ENCODE results near the gene SORCS1. TPM values are rescaled to one million over a fixed set of nuclear protein-coding genes. Genes with fewer than 3 reads are reported as not detected.

The SORCS1 gene
- total and polyA plus RNA-seq, 4 donors = 0.08 to 0.21 (median 0.09) TPM; not detected in 1

- Histone ChIP-seq H3K9ac (ENCODE audit: low read depth in 1 of 2, low read length in 2 of 2) (no peak overlapping the region), H3K27me3 (ENCODE audit: control insufficient read depth in 4 of 4, insufficient read depth in 4 of 4, low read length in 3 of 4) (no peaks in the 10 kb centered on the region), H3K36me3 (ENCODE audit: control insufficient read depth in 4 of 4, insufficient read depth in 3 of 4, low read depth in 1 of 4, low read length in 3 of 4) (no peaks in the 10 kb centered on the region), H3K9me3 (ENCODE audit: control insufficient read depth in 4 of 4, low read length in 3 of 4) (peaks cover 0 to 5% (median 0%) of the 10 kb centered on the region in 4 donors), H3K4me1 (ENCODE audit: control insufficient read depth in 4 of 4, insufficient read depth in 4 of 4, low read length in 3 of 4) (peaks cover 0 to 5% (median 2%) of the 10 kb centered on the region in 4 donors), H3K4me3 (ENCODE audit: low read depth in 1 of 3, low read length in 3 of 3) (no peak overlapping the region), H3K27ac (ENCODE audit: low read depth in 1 of 2, low read length in 2 of 2) (no peak overlapping the region)
- DNase-seq (ENCODE audit: low spot score) = no peak
- no peak for TF ChIP-seq FOXA2 (IDR thresholded peaks at IDR 0.05)
- TF ChIP-seq HNF4G (IDR thresholded peaks at IDR 0.05) = no peak
- no peak for TF ChIP-seq HNF4A (conservative IDR thresholded peaks at IDR 0.05)
- no peak for TF ChIP-seq EGR1 (IDR thresholded peaks at IDR 0.05; ENCODE audit: low read depth in 2 of 2)
- no peak for TF ChIP-seq SP1 (IDR thresholded peaks at IDR 0.05)
- no peak for TF ChIP-seq RXRA (IDR thresholded peaks at IDR 0.05)
- no peak for TF ChIP-seq YY1 (IDR thresholded peaks at IDR 0.05)
- TF ChIP-seq ATF3 (IDR thresholded peaks at IDR 0.05) = no peak
- no peak for TF ChIP-seq NR2F2 (IDR thresholded peaks at IDR 0.05)
- TF ChIP-seq, protein P1, sequence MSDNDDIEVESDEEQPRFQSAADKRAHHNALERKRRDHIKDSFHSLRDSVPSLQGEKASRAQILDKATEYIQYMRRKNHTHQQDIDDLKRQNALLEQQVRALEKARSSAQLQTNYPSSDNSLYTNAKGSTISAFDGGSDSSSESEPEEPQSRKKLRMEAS (IDR thresholded peaks at IDR 0.05) = no peak
- no peak for TF ChIP-seq GABPA (IDR thresholded peaks at IDR 0.05 in 1 of 2, conservative IDR thresholded peaks at IDR 0.05 in 1 of 2)
- TF ChIP-seq FOXA1 (IDR thresholded peaks at IDR 0.05) = no peak
- no peak for TF ChIP-seq JUND (IDR thresholded peaks at IDR 0.05)
- WGBS = 91% methylated on average over 5 of the region's 5 CpGs
Observed at GRCh38 chr10:106877574-106877973, 286.9 kb downstream of the SORCS1 start.

- TF ChIP-seq, protein P2, sequence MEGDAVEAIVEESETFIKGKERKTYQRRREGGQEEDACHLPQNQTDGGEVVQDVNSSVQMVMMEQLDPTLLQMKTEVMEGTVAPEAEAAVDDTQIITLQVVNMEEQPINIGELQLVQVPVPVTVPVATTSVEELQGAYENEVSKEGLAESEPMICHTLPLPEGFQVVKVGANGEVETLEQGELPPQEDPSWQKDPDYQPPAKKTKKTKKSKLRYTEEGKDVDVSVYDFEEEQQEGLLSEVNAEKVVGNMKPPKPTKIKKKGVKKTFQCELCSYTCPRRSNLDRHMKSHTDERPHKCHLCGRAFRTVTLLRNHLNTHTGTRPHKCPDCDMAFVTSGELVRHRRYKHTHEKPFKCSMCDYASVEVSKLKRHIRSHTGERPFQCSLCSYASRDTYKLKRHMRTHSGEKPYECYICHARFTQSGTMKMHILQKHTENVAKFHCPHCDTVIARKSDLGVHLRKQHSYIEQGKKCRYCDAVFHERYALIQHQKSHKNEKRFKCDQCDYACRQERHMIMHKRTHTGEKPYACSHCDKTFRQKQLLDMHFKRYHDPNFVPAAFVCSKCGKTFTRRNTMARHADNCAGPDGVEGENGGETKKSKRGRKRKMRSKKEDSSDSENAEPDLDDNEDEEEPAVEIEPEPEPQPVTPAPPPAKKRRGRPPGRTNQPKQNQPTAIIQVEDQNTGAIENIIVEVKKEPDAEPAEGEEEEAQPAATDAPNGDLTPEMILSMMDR (IDR thresholded peaks at IDR 0.05; ENCODE audit: low read depth, low read length, missing input control) = no peak
- TF ChIP-seq, protein P3, sequence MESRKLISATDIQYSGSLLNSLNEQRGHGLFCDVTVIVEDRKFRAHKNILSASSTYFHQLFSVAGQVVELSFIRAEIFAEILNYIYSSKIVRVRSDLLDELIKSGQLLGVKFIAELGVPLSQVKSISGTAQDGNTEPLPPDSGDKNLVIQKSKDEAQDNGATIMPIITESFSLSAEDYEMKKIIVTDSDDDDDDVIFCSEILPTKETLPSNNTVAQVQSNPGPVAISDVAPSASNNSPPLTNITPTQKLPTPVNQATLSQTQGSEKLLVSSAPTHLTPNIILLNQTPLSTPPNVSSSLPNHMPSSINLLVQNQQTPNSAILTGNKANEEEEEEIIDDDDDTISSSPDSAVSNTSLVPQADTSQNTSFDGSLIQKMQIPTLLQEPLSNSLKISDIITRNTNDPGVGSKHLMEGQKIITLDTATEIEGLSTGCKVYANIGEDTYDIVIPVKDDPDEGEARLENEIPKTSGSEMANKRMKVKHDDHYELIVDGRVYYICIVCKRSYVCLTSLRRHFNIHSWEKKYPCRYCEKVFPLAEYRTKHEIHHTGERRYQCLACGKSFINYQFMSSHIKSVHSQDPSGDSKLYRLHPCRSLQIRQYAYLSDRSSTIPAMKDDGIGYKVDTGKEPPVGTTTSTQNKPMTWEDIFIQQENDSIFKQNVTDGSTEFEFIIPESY (IDR thresholded peaks at IDR 0.05) = no peak
- TF ChIP-seq HNF4G (IDR thresholded peaks at IDR 0.05) (no peak), JUND (IDR thresholded peaks at IDR 0.05) (no peak), REST (IDR thresholded peaks at IDR 0.05) (no peak), FOXA2 (IDR thresholded peaks at IDR 0.05) (no peak), HNF4A (conservative IDR thresholded peaks at IDR 0.05) (no peak), RXRA (IDR thresholded peaks at IDR 0.05) (no peak)
- Histone ChIP-seq H3K27me3 (ENCODE audit: control insufficient read depth in 4 of 4, insufficient read depth in 4 of 4, low read length in 3 of 4) (no peaks in the 10 kb centered on the region), H3K36me3 (ENCODE audit: control insufficient read depth in 4 of 4, insufficient read depth in 3 of 4, low read depth in 1 of 4, low read length in 3 of 4) (no peaks in the 10 kb centered on the region), H3K4me1 (ENCODE audit: control insufficient read depth in 4 of 4, insufficient read depth in 4 of 4, low read length in 3 of 4) (peaks cover 0 to 5% (median 2%) of the 10 kb centered on the region in 4 donors), H3K27ac (ENCODE audit: low read depth in 1 of 2, low read length in 2 of 2) (no peak overlapping the region), H3K9ac (ENCODE audit: low read depth in 1 of 2, low read length in 2 of 2) (no peak overlapping the region), H3K4me3 (ENCODE audit: low read depth in 1 of 3, low read length in 3 of 3) (no peak overlapping the region), H3K9me3 (ENCODE audit: control insufficient read depth in 4 of 4, low read length in 3 of 4) (peaks cover 0 to 5% (median 0%) of the 10 kb centered on the region in 4 donors)
- WGBS = 87% methylated on average over 2 of the region's 2 CpGs
- DNase-seq (ENCODE audit: low spot score) = no peak
Observed at GRCh38 chr10:106874604-106874889, 290.0 kb downstream of the SORCS1 start.
